Thoracic aorta (tissue), 2 donors: ENCODE results near the gene OR5K2. TPM values are rescaled to one million over a fixed set of nuclear protein-coding genes. Genes with fewer than 3 reads are reported as not detected.
A peak's percentile ranks its signal among the peaks of the same experiment; 100 is the strongest.

Experiments
- ATAC-seq: fragments of 150-250 bp; one replicate; pipeline ENCODE4 v1.8.0; 2017; ENCODE audit warnings: low read depth; ENCODE audit not compliant: insufficient number of reproducible peaks, low FRiP score
- DNase-seq: peaks from one replicate; pipeline ENCODE4 v3.0.0-alpha.2; 2020; ENCODE audit warnings: low spot score
- H3K27ac ChIP-seq, 2 donors: fragments of 200-600 bp; sonication (generic); 1 replicate in 1 of 2; 2 replicates in 1 of 2; pipeline ENCODE4 v1.5.1; 2016; ENCODE audit warnings: mild to moderate bottlenecking in 2 of 2, moderate library complexity in 2 of 2
- H3K27me3 ChIP-seq: fragments of 200-600 bp; sonication (generic); replicated peaks from 2 replicates; pipeline ENCODE4 v1.6.0; 2016; ENCODE audit warnings: mild to moderate bottlenecking; ENCODE audit not compliant: insufficient read depth
- H3K36me3 ChIP-seq: fragments of 200-600 bp; sonication (generic); one replicate; pipeline ENCODE4 v1.5.1; 2016
- H3K4me1 ChIP-seq, 2 donors: fragments of 200-600 bp; sonication (generic); 1 replicate in 1 of 2; 2 replicates in 1 of 2; pipeline versions ENCODE4 v1.5.1 to v1.6.0; 2016; ENCODE audit warnings: low read depth in 2 of 2, mild to moderate bottlenecking in 1 of 2; ENCODE audit not compliant: control insufficient read depth in 1 of 2
- H3K4me3 ChIP-seq: fragments of 200-600 bp; sonication (generic); 2 replicates; pipeline ENCODE4 v1.5.1; 2016; ENCODE audit warnings: mild to moderate bottlenecking
- H3K9me3 ChIP-seq: fragments of 200-600 bp; sonication (generic); 2 replicates; pipeline ENCODE4 v1.5.1; 2016
- CTCF ChIP-seq: fragments of 200-600 bp; sonication (generic); IDR thresholded peaks from one replicate; pipeline ENCODE4 v1.5.1; 2019; ENCODE audit warnings: antibody characterized with exemption
- total RNA-seq, 2 donors: library from RNA; depleted of rRNA; stranded (reverse); fragments of >200 nt; gene quantifications; one replicate each; pipeline versions ENCODE4 v1.1.0 to v1.2.3, GENCODE V29; 2016

The OR5K2 gene
- total RNA-seq, 2 donors from 2014 or later: not detected

- Histone ChIP-seq H3K36me3 (no peaks in the 10 kb centered on the region), H3K9me3 (no peaks in the 10 kb centered on the region), H3K27ac (no peak overlapping the region), H3K27me3 (no peaks in the 10 kb centered on the region), H3K4me3 (no peak overlapping the region), H3K4me1 (peaks cover 17 to 33% of the 10 kb centered on the region in 2 donors)
- no peak for DNase-seq
- no peak for TF ChIP-seq CTCF
- ATAC-seq: no peak
Observed at GRCh38 chr3:98519351-98519750, 21.9 kb downstream of the OR5K2 start.

- H3K9me3 ChIP-seq: no peaks in the 10 kb centered on the region
- peak overlapping the region; percentile 85 to 87 for H3K27ac ChIP-seq
- peak overlapping the region; percentile 91 for H3K4me3 ChIP-seq
- peaks cover 17 to 33% of the 10 kb centered on the region in 2 donors for H3K4me1 ChIP-seq
- ATAC-seq (peak; percentile 53), DNase-seq (peak; percentile 14)
- H3K36me3 ChIP-seq: no peaks in the 10 kb centered on the region
- no peaks in the 10 kb centered on the region for H3K27me3 ChIP-seq
- TF ChIP-seq CTCF: no peak
Observed at GRCh38 chr3:98521897-98522543, 24.5 kb downstream of the OR5K2 start.

GRCh38 chr3:98522544-98523281 lies 25.2 kb downstream of the OR5K2 start, which contains the start of gene CLDND1:
CLDND1 (minus strand) TSS chr3:98522902; CDS start chr3:98521424, 1,478 bp downstream.
- Histone ChIP-seq H3K4me3 (peak within 1 kb of the TSS; percentile 91), H3K27me3 (no peaks in the 10 kb centered on the region), H3K9me3 (no peaks in the 10 kb centered on the region), H3K36me3 (no peaks in the 10 kb centered on the region), H3K4me1 (peaks cover 17 to 33% of the 10 kb centered on the region in 2 donors), H3K27ac (peak within 1 kb of the TSS; percentile 85 to 87)
- no peak for TF ChIP-seq CTCF
- DNase-seq (peak; percentile 94), ATAC-seq (peak; percentile 99)

GRCh38 chr3:98525494-98525893 lies 28.0 kb downstream of the OR5K2 start:
- no peak for ATAC-seq
- no peak for DNase-seq

More at GRCh38 chr3:98525494-98525893, 28.0 kb downstream of the OR5K2 start:
- no peaks in the 10 kb centered on the region for H3K27me3 ChIP-seq
- H3K9me3 ChIP-seq: no peaks in the 10 kb centered on the region
- no peak for TF ChIP-seq CTCF
- peaks cover 7 to 15% of the 10 kb centered on the region in 2 donors for H3K4me1 ChIP-seq
- H3K27ac ChIP-seq: no peak overlapping the region
- H3K36me3 ChIP-seq: no peaks in the 10 kb centered on the region
- no peak overlapping the region for H3K4me3 ChIP-seq
